HG03378 (cell line): ENCODE data around the gene EPAS1.

ENCODE experiments used
- ATAC-seq: cut with Tn5 transposase; IDR thresholded peaks from one replicate; pipeline ENCODE4 v1.9.1; 2021; ENCODE audit warnings: mild to moderate bottlenecking, moderate library complexity; ENCODE audit not compliant: unreplicated experiment

The EPAS1 gene

DNA sequence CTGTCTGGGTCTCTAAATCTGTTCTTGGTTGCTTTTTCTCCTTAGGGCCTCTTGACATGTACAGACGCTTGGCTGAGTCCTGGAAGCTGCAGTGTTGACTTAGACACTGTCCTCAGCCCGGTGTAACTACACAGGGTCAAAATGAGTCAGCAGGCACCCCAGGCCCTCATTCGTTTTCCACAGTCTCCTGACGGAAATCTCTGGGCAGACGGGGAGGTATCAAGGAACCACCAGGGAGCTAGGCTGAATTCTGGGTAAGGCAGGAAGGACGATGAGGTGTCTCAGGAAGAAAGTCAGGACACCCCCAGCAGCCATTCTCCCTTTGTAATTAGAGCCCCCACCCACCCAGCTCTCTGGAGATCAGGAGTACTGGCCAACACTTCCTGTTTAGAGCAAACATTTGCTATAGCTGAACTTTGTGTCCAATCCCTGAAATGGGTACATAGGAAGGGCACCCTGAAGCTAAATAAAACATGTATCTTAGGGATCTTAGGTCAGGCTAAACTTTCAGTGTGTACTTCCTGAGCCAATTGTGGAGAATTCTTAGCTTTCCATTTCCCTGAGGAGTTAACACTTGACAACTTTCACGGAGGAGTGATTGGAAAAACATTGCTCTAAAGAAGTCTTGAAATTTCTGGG lies 23.9 kb upstream of the EPAS1 start:
- ATAC-seq: no peak

DNA sequence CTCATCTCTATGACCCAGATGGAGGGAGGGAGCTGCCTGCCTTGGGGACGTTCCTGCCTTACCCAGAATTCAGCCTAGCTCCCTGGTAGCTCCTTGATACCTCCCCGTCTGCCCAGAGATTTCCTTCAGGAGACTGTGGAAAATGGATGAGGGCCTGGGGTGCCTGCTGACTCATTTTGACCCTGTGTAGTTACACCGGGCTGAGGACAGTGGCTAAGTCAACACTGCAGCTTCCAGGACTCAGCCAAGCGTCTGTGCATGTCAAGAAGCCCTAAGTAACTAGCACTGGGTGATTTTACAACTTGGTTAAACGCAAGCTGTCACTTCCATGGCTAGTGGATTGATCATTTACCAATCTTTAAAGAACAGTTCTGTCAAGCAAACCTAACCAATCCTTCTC lies 23.3 kb upstream of the EPAS1 start:
- no peak for ATAC-seq

DNA sequence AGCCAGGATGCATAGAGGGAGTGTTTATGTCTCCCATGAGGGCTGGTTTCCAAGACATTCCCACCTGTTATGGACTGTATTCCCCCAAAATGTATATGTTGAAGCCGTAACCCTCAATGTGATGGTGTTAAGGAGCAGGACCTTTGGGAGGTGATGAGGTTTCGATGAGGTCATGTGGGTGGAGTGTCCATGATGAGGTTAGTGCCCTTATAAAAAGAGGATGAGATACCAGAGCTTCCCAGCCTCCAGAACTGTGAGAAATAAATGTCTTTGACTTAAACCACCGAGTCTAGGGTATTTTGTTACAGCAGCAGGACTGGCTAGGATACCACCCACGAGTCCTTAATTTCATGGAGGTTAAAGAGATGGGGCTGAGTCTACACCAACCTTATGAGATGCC lies 22.6 kb upstream of the EPAS1 start:
- ATAC-seq: no peak

DNA sequence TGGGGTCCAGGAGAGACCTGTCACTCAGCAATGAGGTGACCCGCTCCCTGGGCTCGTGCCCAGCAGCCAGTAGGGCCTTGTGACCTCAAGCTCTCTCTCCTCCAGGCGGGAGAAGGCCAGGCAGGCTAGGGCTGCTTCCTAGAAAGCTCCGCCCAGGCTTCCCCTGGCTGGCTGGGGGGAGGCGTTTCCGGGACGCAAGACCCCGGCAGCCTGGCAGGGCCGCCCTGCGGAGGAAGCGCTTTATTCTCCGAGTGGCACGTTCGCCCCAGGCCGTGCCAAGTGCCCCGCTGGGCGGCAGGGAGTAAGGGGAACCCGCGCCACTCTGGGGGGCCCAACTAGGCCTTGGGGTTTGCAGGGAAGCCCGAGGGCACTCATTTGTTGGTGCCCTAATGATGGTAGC lies 21.2 kb upstream of the EPAS1 start:
- ATAC-seq: no peak

DNA sequence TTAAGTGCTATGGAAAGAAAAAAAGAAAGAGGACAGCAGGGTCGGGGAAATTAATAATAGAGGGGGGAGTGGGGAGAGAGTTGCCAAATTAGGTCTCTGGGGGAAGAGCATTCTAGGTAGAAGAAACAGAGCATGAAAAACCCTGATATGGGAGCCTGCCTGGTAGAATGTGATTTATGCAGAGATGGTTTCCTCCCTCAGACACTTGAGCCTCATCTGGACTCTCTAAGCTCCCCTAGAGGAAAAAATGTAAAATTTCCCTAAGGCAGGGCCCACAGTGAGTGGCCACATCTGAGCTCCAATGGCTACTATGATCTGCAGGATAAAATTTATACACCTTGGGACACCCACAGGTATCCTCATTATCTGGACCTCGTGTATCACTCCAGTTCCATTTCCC lies 20.6 kb upstream of the EPAS1 start:
- ATAC-seq: no peak

DNA sequence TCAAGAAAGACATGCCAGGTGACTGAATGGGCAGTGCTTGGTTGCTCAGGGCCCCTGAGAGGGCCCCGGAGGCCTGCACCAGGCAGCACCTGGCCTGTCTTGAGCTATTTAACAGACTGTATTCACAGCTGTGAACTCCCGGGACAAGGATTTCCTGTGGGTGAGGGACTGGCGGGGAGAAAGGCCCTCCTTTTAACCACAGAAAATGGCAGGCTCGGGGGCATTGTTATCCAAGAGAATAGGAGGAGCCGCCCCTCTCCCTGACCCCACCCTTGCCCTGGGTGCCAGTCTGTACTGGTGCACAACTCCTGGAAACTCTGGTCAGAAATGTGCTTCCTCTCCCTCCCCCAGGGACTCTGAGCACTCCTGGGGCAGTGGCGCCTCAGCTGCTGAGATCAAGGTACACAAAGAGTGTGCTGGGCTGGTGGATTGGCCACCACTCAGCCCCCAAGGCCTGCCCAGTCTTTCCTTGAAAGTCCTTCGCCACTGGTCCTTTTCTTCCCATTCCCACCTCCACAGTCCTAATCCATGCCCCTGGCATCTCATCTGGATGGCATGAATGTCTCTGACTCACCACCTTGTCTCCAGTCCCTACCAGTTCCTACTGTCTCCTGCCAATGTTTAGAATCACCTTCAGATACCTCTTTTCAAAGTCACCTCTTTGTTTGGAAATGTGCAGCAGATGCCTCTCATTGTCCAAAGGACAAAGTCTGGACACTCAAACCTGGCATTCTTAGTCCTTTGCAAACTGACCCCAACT lies 19.6 kb upstream of the EPAS1 start:
- no peak for ATAC-seq

DNA sequence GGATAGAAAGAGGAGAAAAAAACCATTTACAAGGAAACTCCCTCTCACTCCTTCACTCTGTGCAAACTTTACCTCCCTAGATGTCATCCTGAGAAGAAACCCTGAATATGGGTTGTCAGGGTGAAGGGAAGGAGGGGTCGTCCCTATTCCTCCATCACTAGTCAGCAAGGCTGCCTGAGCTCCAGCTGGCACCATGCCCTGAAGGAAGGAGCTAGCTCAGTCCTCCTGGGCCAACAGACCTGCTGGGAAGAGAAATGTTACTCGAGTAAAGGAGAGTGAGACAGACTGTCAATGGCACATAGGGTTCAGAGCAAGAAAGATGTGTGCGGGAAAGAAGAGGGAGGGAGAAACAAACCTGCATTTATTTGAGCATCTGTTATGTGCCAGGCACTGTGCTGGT lies 18.3 kb upstream of the EPAS1 start:
- ATAC-seq: no peak

DNA sequence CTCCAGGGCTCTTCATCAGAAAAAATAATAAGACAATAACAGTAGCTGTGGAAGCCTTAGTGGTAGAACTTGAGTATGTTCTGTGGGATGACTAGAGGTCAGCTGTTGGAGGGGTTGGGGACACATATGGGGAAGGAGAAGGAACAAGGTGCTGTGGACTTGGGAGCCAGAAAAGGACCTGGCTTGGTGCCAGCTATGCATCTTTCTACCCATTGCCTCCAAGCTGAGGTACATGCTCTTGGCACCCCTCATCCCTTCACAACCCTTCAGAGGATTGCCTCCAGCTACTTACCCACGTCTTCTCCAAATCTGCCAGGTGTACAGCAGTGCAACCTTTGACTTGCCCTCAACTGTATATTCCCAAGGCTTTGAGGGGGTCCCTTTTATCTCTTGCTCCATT lies 15.3 kb upstream of the EPAS1 start:
- ATAC-seq: no peak

DNA sequence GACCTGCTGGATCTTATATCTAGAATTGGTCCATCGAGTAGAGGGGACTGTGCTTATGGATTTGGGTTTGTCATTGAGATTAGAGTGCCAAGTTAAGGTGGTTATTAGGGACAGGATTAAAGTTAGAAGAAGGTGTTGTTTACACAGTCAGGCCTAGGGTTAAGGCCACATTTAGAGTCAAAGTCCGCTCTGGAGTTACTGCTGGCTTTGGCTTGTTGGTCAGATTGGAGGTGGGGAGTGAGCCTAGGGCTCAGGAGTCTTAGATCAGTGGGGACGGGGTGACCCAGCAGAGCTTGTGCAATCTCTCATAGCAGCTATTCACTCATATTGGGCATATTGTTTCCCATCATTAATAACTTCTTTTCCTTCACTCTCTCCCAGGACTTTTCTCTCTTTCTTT lies 13.5 kb upstream of the EPAS1 start:
- ATAC-seq: no peak

DNA sequence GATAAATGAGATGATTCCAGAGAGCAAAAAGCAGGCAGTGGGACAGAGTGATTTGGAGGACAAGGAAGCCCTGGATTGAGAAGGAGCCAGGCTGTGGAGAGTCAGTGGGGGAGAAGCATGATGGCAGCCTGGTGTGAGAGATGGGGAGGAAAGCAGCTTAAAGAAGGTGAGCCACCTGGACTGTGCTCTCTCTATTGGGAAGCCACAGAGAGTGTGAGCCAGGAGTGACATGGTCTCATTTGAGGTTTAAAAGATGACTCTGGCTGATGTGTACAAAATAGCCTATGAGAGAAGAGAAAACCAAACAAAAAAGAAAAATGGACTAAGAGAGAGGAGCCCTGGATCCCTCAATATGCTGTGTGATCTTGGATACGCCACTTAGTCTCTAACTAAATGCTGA lies 12.9 kb upstream of the EPAS1 start:
- no peak for ATAC-seq

DNA sequence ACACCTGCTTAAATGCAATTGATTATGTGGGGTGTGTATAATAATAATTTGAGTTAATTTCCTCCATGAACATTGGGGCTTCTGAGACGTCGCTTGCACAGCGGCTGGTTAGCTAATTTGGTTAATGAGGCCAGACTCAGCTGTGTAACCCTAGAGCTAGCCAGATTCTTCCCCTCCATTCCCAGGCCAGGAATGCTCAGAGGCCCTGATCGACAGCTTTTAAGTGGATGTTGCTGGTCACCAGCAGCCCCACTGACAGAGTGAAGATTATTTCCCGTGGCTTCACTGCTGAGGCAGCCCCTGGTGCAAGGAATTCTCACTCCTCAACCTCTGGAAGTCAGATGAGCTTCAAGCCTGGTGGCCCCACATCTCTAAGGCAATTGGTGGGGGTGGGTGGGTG lies 12.4 kb upstream of the EPAS1 start:
- no peak for ATAC-seq

DNA sequence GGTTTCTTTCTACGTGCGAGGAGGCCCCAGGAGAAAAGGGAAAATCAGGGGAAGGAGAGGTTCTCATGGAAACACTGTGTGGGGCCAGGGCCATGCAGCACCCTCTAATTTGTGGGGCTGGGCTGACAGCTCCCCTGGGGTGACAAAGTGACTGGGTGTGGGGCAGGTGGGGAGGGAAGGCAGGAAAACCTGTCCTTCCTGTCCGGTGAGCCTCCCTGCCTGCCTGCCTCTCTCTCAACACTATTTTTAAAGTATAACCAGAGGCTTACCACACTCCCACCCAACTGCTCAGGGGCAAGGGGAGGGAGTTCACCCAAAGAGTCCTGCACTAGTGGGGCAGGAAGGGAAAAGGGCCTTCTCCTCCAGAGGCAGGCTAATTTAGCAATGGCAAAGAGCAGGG lies 10.5 kb upstream of the EPAS1 start:
- ATAC-seq: no peak

DNA sequence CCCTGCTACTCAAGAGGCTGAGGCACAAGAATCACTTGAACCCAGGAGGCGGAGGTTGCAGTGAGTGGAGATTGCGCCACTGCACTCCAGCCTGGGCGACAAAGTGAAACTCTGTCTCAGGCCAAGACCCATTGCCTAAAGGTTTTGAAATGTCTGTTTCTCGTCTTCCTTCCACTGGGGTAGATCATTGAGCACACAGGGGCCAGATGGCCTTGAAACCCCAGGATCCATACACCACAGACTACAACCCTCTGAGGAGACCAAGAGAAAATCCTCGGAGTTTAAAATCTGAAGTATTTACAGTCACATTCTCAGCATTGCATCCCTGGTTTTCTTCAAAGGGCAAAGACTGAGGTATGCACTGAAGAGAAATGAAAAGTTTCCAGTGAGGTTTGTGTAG lies 7.1 kb upstream of the EPAS1 start:
- no peak for ATAC-seq

DNA sequence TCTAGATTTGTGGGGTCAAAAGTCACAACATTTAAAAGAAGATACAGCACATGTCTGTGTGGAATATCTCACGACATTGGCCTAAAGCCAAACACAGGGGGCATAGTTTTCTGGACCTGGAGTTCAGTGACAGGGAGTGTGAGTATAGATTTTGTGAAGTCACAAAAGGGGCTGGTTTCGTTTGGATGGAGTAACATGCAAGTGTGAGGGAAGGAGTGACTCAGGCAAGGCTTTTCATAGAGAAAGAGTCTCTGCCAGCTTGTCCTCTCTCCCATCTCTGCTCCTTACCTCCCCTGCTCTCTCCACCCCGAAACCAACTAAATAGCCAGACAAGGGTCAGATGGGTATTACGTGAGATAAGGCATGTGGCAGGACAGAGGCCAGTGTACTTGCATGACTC lies 3.7 kb upstream of the EPAS1 start:
- ATAC-seq: no peak

DNA sequence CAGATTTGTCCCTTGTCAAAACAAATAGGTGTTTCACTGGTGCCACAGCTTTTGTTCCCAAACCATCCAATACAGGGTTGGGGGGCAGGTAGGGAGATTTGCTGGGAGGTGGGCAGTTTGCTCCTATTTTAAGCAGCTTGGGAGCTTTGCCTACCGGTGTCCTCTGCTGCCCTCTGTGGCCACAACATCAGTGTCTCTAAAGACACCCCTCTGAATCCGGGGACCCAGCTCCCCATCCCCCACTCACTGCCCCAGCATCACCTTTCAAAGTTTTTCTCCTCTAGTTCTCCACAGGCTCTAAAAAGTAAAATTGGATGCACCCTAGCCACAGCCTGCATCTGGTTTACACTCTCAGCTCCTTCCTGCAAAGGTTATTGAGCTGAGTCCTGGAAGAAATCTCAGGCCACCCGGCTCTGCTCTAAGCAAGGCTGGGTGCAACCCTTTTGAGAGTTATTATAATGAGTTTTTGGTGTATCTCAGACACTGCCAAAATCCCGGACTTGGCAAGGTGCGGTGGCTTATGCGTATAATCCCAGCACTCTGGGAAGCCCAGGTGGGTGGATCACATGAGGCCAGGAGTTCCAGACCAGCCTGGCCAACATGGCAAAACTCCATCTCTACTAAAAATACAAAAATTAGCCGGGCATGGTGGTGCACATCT lies 2.9 kb upstream of the EPAS1 start:
- ATAC-seq: no peak

DNA sequence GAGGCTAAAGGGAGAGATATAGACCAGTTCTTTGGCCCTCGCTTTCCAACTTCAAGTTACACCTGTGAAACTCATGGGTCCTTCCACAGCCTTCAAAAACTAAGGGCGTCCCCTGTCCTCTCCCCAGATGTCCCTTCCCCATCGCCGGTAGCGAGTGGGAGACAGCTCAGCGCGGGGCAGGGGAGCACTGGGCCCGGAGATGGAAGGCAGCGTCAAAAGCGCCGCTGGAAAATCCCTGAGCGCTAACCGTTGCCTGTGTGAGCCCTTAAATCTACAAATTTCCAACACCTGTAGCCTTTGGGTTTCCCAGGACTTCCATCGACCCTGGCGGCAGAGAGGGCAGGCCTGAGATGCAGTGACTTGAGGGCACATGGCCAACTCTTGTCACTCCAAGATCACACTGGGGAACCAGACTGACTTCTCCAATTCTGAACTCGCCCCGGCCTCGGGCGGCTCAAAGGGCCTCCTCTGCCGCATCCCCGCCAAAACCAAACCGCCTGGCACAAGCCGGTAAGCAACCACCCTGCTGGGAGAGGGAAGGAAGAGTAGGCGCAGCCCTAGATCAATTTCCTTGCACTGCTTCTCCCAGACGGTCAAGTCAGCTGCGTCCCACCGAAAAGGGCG lies 879 bp upstream of the EPAS1 start:
- no peak for ATAC-seq

DNA sequence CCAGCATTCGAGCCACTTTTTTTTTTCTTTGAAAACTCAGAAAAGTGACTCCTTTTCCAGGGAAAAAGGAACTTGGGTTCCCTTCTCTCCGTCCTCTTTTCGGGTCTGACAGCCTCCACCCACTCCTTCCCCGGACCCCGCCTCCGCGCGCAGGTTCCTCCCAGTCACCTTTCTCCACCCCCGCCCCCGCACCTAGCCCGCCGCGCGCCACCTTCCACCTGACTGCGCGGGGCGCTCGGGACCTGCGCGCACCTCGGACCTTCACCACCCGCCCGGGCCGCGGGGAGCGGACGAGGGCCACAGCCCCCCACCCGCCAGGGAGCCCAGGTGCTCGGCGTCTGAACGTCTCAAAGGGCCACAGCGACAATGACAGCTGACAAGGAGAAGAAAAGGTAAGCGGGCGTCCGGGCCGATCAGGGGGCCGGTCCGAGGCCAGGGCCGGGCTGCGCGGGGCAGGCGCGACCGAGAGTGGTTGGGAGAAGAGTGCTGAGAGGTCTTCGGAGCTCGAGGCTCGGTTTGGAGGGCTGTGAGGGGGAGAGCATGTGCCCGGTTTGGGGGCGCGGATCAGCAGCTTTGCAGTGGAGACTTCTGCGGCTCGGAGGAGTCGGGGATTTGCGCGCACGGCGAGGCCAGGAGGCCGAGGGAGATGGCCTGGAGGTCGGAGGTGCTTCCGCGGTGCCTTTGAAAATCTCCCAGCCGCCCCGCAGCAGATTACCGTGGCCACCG lies 502 bp downstream of the EPAS1 start:
- no peak for ATAC-seq

DNA sequence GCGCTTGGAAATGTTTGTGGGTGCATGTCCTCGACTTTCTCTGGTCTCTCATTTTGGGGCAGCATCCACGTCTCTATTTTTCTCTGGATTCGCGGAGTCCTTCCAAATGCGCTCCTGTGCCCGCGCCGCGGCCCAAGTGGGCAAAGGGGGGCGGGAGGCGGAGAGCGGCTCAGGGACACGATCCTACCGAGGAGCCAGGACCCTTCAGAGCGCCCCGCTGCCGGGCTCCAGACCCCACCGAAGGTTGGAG lies 990 bp downstream of the EPAS1 start:
- no peak for ATAC-seq

DNA sequence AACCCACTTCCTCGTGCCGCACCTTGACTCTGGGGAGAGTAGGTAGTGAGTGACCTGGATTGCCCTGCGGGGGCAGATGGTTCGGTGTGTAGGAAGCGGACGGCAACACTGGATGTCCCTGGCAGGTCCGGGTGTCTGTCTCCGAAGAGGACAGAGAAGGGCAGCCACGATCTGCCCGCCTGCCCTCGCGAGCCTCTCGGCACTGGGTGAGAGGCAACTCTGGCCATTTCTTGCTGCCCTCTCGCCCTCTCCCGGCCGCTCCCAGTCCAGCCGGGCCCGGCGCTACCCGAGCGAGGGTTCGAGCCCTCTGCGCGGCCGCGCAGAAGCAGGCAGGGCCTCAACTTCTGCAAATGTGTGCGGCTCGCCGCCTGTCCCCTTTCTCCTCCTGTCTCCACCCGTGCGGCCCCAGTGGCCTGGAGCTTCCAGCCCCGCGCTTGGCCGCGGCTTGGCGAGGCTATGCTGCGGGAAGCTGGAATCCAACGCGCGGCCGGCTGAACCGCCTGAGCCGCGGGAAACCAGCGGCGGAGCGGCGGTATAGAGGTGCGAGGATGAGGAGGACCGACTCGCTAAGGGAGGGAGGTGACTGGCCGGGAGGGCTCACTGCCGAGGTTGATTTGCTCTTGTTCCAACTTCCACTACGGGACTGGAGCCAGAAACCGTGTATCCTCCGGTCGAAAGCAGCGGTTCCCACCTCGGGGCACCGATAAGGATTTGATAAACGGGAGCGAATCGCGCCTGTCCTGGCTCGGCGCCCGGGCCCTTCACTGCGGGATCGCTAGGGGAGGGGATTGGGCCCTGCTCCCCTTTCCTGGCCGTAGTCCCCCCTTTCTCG lies 1.5 kb downstream of the EPAS1 start:
- ATAC-seq: no peak

DNA sequence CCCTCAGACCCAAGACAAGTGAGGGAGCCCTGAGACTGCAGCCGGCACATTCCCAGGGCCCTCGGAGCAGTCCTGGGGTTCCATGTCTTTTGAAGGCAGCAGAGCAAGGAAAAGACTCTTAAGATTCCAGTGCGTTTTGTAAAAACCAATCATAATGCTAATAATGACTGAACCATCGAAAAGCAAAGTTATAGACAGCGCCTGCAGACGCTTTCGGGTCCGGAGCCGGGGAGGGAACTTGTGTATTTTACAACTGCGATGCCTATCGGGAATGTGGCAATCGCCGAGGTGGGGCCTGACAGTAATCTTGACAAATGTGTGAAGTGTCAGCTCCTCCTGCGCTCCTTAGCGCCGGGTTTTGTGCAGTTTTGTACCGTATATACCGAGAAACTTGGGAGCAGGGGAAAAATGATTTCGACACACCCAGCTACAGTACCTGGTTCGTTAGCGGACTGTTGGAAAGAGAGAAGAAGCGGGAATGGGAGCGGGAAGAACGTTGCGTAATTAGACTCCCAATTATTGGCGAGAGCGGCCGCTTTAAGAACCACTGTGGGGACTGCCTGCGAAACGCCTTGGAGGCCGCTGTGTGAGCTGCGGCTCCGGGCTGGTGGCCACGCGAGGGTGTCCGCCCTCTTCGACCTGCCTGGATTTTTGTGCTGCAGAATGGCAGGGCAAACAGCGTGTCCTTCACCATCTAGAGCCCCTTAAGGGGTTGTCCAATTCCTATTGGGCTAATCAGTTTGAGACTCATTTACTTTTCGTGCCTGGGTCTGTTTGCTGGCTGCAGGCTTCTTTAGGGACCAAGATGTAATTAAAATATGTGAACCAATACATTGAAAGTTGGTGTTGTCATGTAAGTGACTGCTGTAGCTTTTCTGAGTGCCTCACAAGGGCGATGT lies 2.4 kb downstream of the EPAS1 start:
- no peak for ATAC-seq
